GM19025 (cell line): ENCODE measurements around the gene C10orf62.
"Not testable (repeated sequence)": the region's sequence is repeated elsewhere in the genome, so short reads cannot be mapped to it uniquely, and the experiment has no call there.

Source experiments
- ATAC-seq: cut with Tn5 transposase; IDR thresholded peaks from one replicate; pipeline ENCODE4 v1.9.1; 2021; ENCODE audit warnings: mild to moderate bottlenecking, low read depth, moderate library complexity; ENCODE audit not compliant: unreplicated experiment

The C10orf62 gene

DNA sequence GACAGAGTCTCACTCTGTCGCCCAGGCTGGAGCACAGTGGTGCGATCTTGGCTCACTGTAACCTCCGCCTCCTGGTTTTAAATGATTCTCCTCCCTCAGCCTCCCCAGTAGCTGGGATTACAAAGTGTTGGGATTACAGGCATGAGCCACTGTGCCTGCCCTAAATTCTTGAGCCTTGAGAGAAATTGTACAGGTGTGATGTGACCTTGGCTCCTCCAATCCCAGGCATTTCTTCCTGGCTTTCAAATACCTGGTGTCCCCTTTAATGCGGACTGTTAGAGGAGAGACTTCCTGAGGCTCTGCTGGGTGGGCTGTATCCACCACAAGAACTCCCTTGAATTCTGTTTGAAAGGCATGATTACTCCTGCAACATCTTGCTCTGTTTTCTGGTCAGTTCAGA, 28.8 kb downstream of the C10orf62 start:
- ATAC-seq: no peak

DNA sequence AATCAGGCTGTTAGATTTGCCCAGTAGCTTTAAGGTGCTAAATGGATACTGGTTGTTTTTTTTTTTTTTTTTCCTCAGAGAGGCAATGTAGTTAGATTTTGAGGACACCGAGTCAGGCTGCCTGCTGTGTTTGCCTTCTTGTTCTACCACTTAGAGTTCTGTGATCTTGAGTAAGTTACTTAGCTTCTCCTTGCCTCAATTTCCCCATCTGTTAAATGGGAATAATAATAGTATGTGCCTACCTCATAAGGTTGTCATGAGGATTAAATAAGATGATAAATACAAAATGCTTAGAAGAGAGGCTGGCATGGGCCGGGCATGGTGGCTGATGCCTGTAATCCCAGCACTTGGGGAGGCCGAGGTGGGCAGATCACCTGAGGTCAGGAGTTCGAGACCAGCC, 29.2 kb downstream of the C10orf62 start:
- no peak for ATAC-seq

DNA sequence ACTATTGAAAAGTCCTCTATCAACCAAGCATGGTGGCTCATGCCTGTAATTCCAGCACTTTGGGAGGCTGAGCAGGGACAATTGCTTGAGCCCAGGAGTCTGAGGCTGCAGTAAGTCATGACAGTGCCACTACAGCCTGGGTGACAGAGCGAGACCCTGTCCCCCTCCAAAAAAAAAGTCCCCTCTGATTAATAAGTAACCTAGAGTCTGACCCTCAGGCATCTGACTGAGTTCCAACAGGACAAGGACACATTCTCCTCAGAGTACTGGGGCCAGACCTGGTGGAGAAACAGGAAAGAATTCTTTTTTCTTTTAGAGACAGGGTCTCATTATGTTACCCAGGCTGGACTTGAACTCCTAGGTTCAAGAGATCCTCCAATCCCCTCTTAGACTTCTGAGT, 33.8 kb downstream of the C10orf62 start:
- no peak for ATAC-seq

DNA sequence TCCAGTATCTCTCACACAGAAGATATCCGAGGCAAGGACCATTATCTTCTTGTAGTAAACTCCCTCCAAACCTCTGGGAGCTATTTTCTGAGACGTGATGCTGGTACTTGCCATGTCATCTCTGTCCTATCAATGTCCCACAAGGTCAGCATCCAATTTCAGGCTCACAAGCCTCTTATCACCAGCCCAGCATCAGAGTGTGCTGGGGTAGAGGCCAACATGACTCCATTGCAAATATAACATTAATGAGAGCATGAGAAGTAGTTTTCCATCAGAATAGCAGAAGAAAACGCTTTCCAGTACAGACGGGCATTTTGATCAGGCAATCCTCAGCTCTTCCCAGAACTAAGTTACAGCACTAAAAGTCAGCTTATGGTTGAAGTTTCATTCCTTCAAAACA, 38.2 kb downstream of the C10orf62 start:
- no peak for ATAC-seq

DNA sequence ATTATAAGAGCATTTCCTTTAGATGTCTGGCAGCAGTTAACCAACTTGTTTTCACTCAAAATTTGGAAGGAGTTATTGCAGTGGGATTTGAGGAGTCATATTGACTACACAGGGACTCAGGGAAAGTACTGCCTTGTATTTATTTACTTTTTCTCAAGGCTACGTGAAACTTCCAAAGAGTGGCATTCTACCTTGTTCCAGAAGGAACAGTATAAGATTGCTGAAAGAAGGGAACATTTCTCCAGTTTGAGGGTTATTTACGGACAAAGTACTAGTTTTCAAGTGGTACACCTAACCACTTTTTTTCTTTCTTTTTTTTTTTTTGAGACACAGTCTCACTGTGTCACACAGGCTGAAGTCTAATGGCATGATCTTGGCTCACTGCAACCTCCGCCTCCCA, 38.7 kb downstream of the C10orf62 start:
- no peak for ATAC-seq

DNA sequence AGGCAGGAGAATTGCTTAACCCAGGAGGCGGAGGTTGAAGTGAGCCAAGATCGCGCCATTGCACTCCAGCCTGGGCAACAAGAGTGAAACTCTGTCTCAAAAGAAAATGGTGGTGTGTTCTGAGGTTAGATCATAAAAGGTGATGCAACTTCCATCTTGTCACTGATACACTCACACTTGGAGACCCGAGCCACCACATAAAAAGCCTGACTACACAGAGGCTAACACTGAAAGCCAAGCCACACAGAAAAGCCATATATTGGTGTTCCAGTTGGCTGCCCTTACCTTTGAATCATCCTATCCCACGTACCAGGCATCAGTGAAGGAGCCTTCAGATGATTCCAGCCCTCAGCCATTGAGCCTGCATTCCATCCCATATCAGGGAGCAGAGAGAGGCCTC, 39.8 kb downstream of the C10orf62 start:
- ATAC-seq: no peak

DNA sequence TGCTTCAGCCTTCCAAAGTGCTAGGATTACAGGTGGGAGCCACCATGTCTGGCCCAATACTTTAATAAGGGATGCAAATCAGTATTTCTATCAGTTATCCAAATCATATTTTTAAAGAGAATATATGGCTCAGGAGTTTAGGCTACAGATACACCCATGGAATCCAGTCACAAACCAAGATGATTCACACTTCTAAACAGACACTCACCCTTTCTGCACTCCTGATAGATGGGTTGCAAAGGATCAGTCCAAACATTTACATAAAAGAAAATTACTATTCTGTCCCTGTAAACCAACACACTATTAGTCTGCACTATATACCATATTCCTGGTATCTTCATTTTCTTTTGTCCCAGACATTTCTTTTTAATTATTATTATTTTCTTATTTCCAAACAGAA, 41.6 kb downstream of the C10orf62 start:
- ATAC-seq: no peak

DNA sequence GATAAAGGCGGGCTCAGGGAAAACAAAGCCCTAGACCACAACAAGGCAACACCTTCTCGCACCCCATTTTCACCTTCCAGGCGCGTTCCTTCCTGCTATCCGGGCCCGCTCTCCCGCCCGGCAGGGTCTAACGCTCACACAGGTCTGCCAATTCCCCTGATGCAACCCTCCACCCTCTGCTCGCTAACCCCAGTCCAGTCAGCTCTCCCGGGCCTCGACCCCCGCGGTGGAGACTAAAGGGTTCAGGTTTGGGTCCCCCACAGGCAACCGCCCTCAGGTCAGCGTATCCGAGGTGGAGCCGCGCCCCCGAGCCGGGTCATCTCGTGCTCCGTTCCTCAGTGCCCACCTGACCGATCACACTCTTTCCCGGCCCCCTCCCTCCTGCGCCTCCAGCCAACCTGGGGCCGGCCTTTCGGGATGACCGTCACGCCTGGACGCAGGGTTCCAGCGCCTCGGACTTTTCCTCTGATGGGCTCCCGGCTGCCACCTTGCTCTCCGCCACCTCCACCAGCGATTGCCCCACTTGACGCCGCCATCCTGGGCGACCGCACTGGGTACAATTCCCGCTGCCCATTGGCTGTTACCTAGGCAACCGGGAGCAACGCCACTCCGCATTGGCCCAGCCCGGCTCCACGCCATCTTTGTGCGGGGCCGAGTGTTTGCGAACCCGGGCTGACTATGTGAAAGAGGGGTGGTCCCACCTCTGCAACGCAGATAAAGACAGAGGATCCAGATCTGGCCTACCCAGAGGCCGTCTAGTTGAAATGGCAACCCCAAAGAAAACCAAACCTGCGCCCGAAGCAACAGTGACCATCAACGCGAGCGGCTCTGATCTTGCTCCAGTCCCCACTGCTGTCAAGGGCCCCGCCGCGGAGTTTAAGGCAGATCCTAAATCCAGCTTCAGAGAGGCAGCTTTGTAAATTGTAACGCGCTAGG, 43.7 kb downstream of the C10orf62 start, which contains the start of gene MORN4:
Gene MORN4, minus strand, starts transcription at position 552 of the 936 bp plus-strand sequence. CDS start 13,847 bp downstream, outside the sequence.
- peak; percentile 99 for ATAC-seq

DNA sequence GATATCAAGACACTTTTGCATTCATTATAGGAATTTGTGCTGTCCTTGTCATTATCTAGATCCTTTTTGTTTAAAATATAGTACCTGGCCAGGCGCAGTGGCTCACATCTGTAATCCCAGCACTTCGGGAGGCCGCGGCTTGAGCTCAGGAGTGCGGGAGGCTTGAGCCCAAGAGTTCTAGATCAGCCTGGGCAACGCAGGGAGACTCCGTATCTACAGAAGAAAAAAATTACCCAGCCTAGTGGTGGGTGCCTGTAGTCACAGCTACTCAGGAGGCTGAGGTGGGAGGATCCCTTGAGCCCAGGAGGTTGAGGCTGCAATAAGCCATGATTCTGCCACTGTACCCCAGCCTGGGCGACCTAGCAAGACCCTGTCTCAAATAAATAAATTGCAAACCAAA, 44.4 kb downstream of the C10orf62 start:
- no peak for ATAC-seq

DNA sequence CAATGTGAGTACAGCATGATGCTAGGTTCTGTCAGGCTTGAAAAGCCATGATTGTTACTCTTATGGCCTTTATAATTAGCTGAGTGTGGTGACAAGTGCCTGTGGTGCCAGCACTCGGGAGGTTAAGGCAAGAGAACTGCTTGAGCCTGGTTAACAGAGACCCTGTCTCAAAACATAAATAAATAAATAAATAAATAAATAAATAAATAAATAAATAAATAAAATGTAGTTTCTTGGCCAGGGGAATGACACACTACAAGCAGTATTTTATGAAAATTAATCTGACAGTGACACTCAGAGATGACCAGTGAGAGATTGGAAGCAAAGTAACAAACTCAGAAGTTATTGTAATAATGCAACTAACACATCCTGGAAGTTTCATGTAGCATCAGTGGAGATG, 46.1 kb downstream of the C10orf62 start:
- no peak for ATAC-seq

DNA sequence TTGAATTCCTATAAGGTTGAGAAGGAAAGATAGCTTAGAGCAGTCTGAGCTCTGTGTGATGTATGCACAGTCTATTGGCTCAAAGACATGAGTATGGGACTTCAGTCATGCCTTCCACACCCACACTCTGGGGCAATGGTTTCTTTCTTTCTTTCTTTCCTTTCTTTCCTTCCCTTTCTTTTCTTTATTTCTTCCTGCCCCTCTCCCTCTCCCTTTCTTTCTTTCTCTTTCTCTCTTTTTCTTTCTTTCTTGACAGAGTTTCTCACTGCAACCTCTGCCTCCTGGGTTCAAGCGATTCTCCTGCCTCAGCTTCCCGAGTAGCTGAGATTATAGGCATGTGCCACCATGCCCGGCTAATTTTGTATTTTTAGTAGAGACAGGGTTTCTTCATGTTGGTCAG, 49.6 kb downstream of the C10orf62 start:
- ATAC-seq: not testable (repeated sequence)

DNA sequence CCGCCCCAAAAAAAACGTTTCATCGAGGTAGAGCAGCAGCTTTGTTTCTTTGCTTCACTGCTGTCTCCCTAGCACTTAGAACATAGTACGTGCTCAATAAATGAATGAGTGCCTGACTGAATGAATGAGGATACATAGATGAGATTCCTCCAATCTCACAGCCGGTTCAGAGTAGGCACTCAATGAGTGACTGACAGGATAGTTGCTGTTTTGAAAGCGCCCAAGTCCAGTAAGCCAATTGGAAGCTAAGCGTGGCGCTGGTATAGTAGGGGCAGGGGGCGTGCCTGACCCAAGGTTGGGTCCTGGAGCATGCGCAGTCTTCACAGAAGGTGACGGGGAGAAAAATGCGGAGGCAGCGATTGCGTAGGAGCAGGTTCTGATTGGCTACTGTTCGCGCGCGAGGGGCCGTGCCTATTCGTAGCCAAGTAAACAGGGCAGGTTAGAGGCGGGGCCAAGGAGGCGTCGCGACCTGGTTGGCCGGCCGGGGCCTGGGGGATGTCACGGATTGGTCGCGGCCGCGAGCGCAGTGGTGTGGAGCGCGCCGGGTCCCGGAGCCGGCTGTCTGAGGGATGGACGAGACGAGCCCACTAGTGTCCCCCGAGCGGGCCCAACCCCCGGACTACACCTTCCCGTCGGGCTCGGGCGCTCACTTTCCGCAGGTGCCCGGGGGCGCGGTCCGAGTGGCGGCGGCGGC, 50.8 kb downstream of the C10orf62 start, which contains the start of gene PI4K2A:
Gene PI4K2A, plus strand, starts transcription at position 498 of the 694 bp plus-strand sequence. Its CDS starts 72 bp downstream, at position 570.
- ATAC-seq: peak; percentile 98
